HEK293 (cell line): ENCODE results near the gene ILKAP.
A peak's percentile ranks its signal among the peaks of the same experiment; 100 is the strongest.

Source experiments
- CTCF ChIA-PET: fragments of 350-600 bp; formaldehyde crosslinking; extraction: SDS; loops from one replicate; lab custom pipeline; 2021; ENCODE audit warnings: antibody characterized with exemption; lab: Yijun Ruan, JAX
- POLR2A ChIA-PET: fragments of 300-600 bp; formaldehyde crosslinking; extraction: SDS; loops from one replicate; lab custom pipeline; 2020; ENCODE audit warnings: antibody characterized with exemption, inconsistent platforms; lab: Yijun Ruan, JAX
- H3K27ac ChIP-seq: fragments of 200-500 bp; sonication (Bioruptor generic); 2 replicates; pipeline ENCODE4 v1.5.1; 2014; ENCODE audit warnings: low read depth, low read length, control low read depth, inconsistent platforms; ENCODE audit errors: extremely low read depth
- H3K36me3 ChIP-seq, 2 experiments: fragments of 200-500 bp in 1 of 2; sonication (Bioruptor generic) in 1 of 2; 1 replicate in 1 of 2; 2 replicates in 1 of 2; pipeline ENCODE4 v1.5.1; 2014 to 2017; ENCODE audit warnings: inconsistent platforms in 2 of 2, low read length in 2 of 2; ENCODE audit not compliant: control insufficient read depth in 2 of 2, insufficient read depth in 1 of 2
- H3K4me1 ChIP-seq: fragments of 200-500 bp; sonication (Bioruptor generic); 2 replicates; pipeline ENCODE4 v1.5.1; 2014; ENCODE audit warnings: mild to moderate bottlenecking, low read length, inconsistent platforms; ENCODE audit not compliant: control insufficient read depth, insufficient read depth
- H3K4me3 ChIP-seq: 2 replicates; pipeline ENCODE4 v1.5.1; 2011; ENCODE audit warnings: low read depth, mild to moderate bottlenecking, control low read depth, low read length, moderate library complexity
- H3K9me3 ChIP-seq: fragments of 200-500 bp; sonication (Bioruptor generic); 2 replicates; pipeline ENCODE4 v1.5.1; 2014; ENCODE audit warnings: low read depth, low read length, inconsistent platforms; ENCODE audit not compliant: control insufficient read depth, insufficient read depth
- GLIS2 ChIP-seq: fragments of 450-650 bp; formaldehyde crosslinking; IDR thresholded peaks from 2 replicates; pipeline ENCODE4 v1.5.1; 2016; ENCODE audit warnings: missing biosample characterization, missing genetic modification characterization
- HIC1 ChIP-seq: fragments of 450-650 bp; formaldehyde crosslinking; IDR thresholded peaks from 2 replicates; pipeline ENCODE4 v1.5.1; 2016; ENCODE audit warnings: missing biosample characterization, missing genetic modification characterization
- HOXC10 ChIP-seq: sonication (generic); formaldehyde crosslinking; IDR thresholded peaks from 2 replicates; pipeline ENCODE4 v1.8.1; 2023; ENCODE audit warnings: mild to moderate bottlenecking, missing genetic modification reagents
- PRDM10 ChIP-seq: fragments of 450-650 bp; formaldehyde crosslinking; IDR thresholded peaks from 2 replicates; pipeline ENCODE4 v1.5.1; 2016; ENCODE audit warnings: missing biosample characterization, missing genetic modification characterization
- REPIN1 ChIP-seq: fragments of 450-650 bp; formaldehyde crosslinking; IDR thresholded peaks from 2 replicates; pipeline ENCODE4 v1.5.1; 2017; ENCODE audit warnings: missing biosample characterization, missing genetic modification characterization, low read depth
- SALL2 ChIP-seq: fragments of 450-650 bp; formaldehyde crosslinking; IDR thresholded peaks from 2 replicates; pipeline ENCODE4 v1.5.0; 2017; ENCODE audit warnings: missing biosample characterization, mild to moderate bottlenecking, missing genetic modification characterization, borderline replicate concordance
- SCRT2 ChIP-seq: fragments of 450-650 bp; formaldehyde crosslinking; IDR thresholded peaks from 2 replicates; pipeline ENCODE4 v1.5.1; 2016; ENCODE audit warnings: missing biosample characterization, missing genetic modification characterization
- SP7 ChIP-seq: fragments of 450-650 bp; formaldehyde crosslinking; IDR thresholded peaks from 2 replicates; pipeline ENCODE4 v1.5.1; 2016; ENCODE audit warnings: missing biosample characterization, missing genetic modification characterization
- ZBTB8A ChIP-seq: fragments of 450-650 bp; formaldehyde crosslinking; IDR thresholded peaks from 2 replicates; pipeline ENCODE4 v1.5.1; 2016; ENCODE audit warnings: missing biosample characterization, missing genetic modification characterization
- ZNF155 ChIP-seq: fragments of 450-650 bp; formaldehyde crosslinking; IDR thresholded peaks from 2 replicates; pipeline ENCODE4 v1.5.1; 2016; ENCODE audit warnings: missing biosample characterization, missing genetic modification characterization
- ZNF211 ChIP-seq: fragments of 450-650 bp; formaldehyde crosslinking; IDR thresholded peaks from 2 replicates; pipeline ENCODE4 v1.5.1; 2016; ENCODE audit warnings: low read depth, missing biosample characterization, missing genetic modification characterization
- ZNF214 ChIP-seq: fragments of 450-650 bp; formaldehyde crosslinking; IDR thresholded peaks from 2 replicates; pipeline ENCODE4 v1.5.1; 2017; ENCODE audit warnings: missing biosample characterization, mild to moderate bottlenecking, missing genetic modification characterization, borderline replicate concordance
- ZNF248 ChIP-seq: fragments of 450-650 bp; formaldehyde crosslinking; IDR thresholded peaks from 2 replicates; pipeline ENCODE4 v1.5.1; 2017; ENCODE audit warnings: missing biosample characterization, missing genetic modification characterization
- ZNF266 ChIP-seq: fragments of 450-650 bp; formaldehyde crosslinking; IDR thresholded peaks from 2 replicates; pipeline ENCODE4 v1.5.1; 2016; ENCODE audit warnings: missing biosample characterization, missing genetic modification characterization, low read depth
- ZNF280C ChIP-seq: fragments of 450-650 bp; formaldehyde crosslinking; IDR thresholded peaks from 2 replicates; pipeline ENCODE4 v1.5.1; 2016; ENCODE audit warnings: missing biosample characterization, missing genetic modification characterization
- ZNF404 ChIP-seq: fragments of 450-650 bp; formaldehyde crosslinking; IDR thresholded peaks from 2 replicates; pipeline ENCODE4 v1.5.1; 2017; ENCODE audit warnings: missing biosample characterization, missing genetic modification characterization
- ZNF501 ChIP-seq: fragments of 450-650 bp; formaldehyde crosslinking; IDR thresholded peaks from 2 replicates; pipeline ENCODE4 v1.5.1; 2016; ENCODE audit warnings: missing biosample characterization, missing genetic modification characterization
- ZNF529 ChIP-seq: fragments of 450-650 bp; formaldehyde crosslinking; IDR thresholded peaks from 2 replicates; pipeline ENCODE4 v1.5.1; 2017; ENCODE audit warnings: missing genetic modification characterization, missing biosample characterization; ENCODE audit not compliant: insufficient replicate concordance
- ZNF548 ChIP-seq: fragments of 450-650 bp; formaldehyde crosslinking; IDR thresholded peaks from 2 replicates; pipeline ENCODE4 v1.5.1; 2016; ENCODE audit warnings: missing biosample characterization, missing genetic modification characterization
- ZNF560 ChIP-seq: fragments of 450-650 bp; formaldehyde crosslinking; IDR thresholded peaks from 2 replicates; pipeline ENCODE4 v1.5.1; 2017; ENCODE audit warnings: missing biosample characterization, missing genetic modification characterization, borderline replicate concordance
- ZNF621 ChIP-seq: fragments of 450-650 bp; formaldehyde crosslinking; IDR thresholded peaks from 2 replicates; pipeline ENCODE4 v1.5.1; 2017; ENCODE audit warnings: missing biosample characterization, missing genetic modification characterization
- ZNF624 ChIP-seq: fragments of 450-650 bp; formaldehyde crosslinking; IDR thresholded peaks from 2 replicates; pipeline ENCODE4 v1.5.1; 2017; ENCODE audit warnings: missing biosample characterization, missing genetic modification characterization
- ZNF670 ChIP-seq: fragments of 450-650 bp; formaldehyde crosslinking; IDR thresholded peaks from 2 replicates; pipeline ENCODE4 v1.5.1; 2016; ENCODE audit warnings: missing biosample characterization, missing genetic modification characterization, low read depth
- ZNF768 ChIP-seq: fragments of 450-650 bp; formaldehyde crosslinking; IDR thresholded peaks from 2 replicates; pipeline ENCODE4 v1.5.1; 2018; ENCODE audit warnings: missing biosample characterization, mild to moderate bottlenecking, missing genetic modification characterization
- ZNF837 ChIP-seq: fragments of 450-650 bp; formaldehyde crosslinking; IDR thresholded peaks from 2 replicates; pipeline ENCODE4 v1.5.1; 2016; ENCODE audit warnings: missing biosample characterization, missing genetic modification characterization

The ILKAP gene

GRCh38 chr2:238242731-238243495 is 39.4 kb upstream of the ILKAP start (continued):
- TF ChIP-seq PRDM10 (tag by site-specific recombination) = 0 out of 2 replicates have a peak, but pooled peaks have one; percentile 22
- TF ChIP-seq ZNF211 (tag by site-specific recombination) = no peak
- TF ChIP-seq ZNF280C = no peak

- POLR2A ChIA-PET = no interaction called here
Observed at GRCh38 chr2:238241970-238242369, 38.5 kb upstream of the ILKAP start.

GRCh38 chr2:238240757-238241711 is 37.5 kb upstream of the ILKAP start:
- ChIA-PET POLR2A (interaction anchor here (0.5 to 1.6 kb wide), 6 partner anchors 8 to 766 kb away, joined by 3 to 7 read pairs (median 5); no protein-coding TSS in a partner anchor), CTCF (interaction anchor here (0.6 to 5.7 kb wide), 4 partner anchors 9 to 603 kb away, joined by 3 to 22 read pairs (median 4); no protein-coding TSS in a partner anchor)
- peak; percentile 53 for TF ChIP-seq ZBTB8A (tag by site-specific recombination)
- no peak for TF ChIP-seq ZNF404
- TF ChIP-seq ZNF837 (tag by site-specific recombination) = no peak
- no peak for TF ChIP-seq ZNF768 (tag by site-specific recombination)
- no peak for TF ChIP-seq ZNF501 (tag by site-specific recombination)
- TF ChIP-seq SCRT2 (tag by site-specific recombination) = peak; percentile 58
- TF ChIP-seq ZNF560 = no peak
- no peak for TF ChIP-seq ZNF670 (tag by site-specific recombination)
- TF ChIP-seq ZNF624 = no peak
- no peak for TF ChIP-seq HIC1 (tag by site-specific recombination)
- TF ChIP-seq ZNF266 (tag by site-specific recombination) = no peak
- TF ChIP-seq ZNF155 (tag by site-specific recombination) = no peak
- TF ChIP-seq GLIS2 (tag by site-specific recombination) = 0 out of 2 replicates have a peak, but pooled peaks have one; percentile 43
- no peak for TF ChIP-seq ZNF214

More at GRCh38 chr2:238241970-238242369, 38.5 kb upstream of the ILKAP start:
- Histone ChIP-seq H3K9me3 (no peaks in the 10 kb centered on the region), H3K4me1 (peaks cover 8% of the 10 kb centered on the region), H3K27ac (no peak overlapping the region), H3K36me3 (peaks cover 0 to 3% of the 10 kb centered on the region in 2 experiments; a peak in 1 of 3 replicates), H3K4me3 (no peak overlapping the region)
- TF ChIP-seq REPIN1 (tag by site-specific recombination) (no peak), SALL2 (tag by site-specific recombination) (no peak), ZNF248 (tag by site-specific recombination) (no peak), HOXC10 (CRISPR knock-in tag) (no peak), SP7 (tag by site-specific recombination) (no peak), ZNF529 (tag by site-specific recombination) (no peak), ZNF621 (tag by site-specific recombination) (no peak), ZNF548 (tag by site-specific recombination) (no peak)
- CTCF ChIA-PET = interaction anchor here (0.6 to 3.0 kb wide), 4 partner anchors 15 to 604 kb away, joined by 3 to 17 read pairs (median 4); no protein-coding TSS in a partner anchor

More at GRCh38 chr2:238240757-238241711, 37.5 kb upstream of the ILKAP start:
- H3K27ac ChIP-seq = no peak overlapping the region; the same call in 1 of the 2 replicates
- H3K4me3 ChIP-seq = no peak overlapping the region; the same call in 1 of the 2 replicates
- H3K36me3 ChIP-seq = peaks cover 0 to 3% of the 10 kb centered on the region in 2 experiments; a peak in 1 of 3 replicates
- H3K9me3 ChIP-seq = no peaks in the 10 kb centered on the region
- H3K4me1 ChIP-seq = peaks cover 8% of the 10 kb centered on the region
